NCI-H2029 treated with DMSO at 0.1 percent for 48 hours (cell line): ENCODE results near the gene REV3L.
"Not testable (repeated sequence)": the region's sequence is repeated elsewhere in the genome, so short reads cannot be mapped to it uniquely, and the experiment has no call there.

Source experiments
- DNase-seq: peaks from one replicate; lab custom pipeline; 2025; lab: John Stamatoyannopoulos, UW

Gene REV3L

DNA sequence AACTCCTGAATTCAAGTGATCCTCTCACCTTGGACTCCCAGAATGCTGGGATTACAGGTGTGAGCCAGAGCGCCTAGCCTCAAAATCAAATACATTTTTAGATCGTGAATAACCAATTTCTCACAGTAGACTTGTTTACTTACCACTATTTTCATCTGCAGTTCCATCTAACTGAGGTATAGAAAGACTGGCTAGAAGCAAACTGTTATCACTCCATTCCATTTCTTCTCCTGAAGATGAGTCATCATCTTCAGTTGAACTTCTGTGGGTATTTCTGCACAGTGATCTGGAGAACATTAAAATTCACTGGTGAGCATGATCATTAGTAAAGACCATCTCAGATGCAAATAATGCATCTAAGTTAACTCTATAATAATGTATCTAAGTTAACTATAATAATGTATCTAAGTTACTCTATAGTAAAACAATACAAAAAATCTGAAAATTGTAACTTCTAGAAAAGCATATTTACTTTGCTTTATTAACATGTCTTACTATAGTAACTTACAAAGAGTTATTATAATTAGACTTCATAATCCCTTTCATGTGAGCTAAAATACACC is 105.4 kb downstream of the REV3L start:
- no peak for DNase-seq

DNA sequence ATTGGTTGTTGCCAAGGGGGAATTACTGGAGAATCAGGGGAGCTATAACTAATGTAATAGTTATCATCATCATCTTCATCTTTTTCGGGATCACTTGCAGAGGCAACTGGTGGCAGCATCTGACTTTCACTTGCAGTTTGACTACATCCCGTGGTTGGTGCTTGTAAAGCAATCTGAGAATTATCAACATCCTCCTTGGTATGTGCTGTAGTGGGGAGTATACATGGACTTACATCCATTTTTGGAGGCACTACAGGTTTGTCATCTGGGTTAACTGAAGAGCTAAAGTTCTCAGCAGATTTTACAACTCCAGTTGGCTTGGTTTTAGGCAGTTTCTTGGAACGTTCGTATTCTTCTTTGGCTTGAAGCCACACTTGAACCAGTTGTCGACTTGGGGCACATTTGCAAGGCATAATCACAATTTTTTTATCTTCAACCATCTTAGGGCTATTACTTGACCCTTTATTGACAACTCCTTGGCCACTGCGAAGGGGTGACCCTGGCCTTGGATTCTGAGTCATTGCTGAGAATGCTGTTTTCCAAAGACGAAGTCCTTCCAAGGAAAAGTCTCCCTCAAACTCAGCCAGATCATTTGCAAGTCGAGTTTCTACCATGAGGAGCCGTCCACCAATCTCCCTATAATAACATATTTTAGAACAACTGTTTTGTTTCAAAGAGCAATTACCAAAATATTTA is 115.5 kb downstream of the REV3L start:
- DNase-seq, result no peak

DNA sequence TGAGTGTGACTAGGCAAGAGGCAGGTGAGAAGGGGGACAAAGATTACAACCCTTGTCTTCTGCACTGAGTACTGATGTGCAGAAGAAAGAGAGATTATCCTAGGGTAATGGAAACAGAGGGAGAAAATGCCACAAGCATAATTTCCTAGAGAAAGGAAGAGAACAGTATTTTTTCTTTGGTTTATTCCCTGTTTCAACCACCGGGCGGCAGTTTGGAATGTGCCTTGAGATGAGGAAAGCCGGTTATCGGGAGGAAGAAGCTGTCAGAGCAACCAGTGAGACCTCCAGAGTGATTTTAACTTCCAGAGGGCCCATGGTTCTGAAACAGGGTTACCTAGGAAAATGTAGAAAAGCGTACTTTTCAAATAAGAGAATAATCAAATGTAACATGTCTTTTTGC is 121.4 kb downstream of the REV3L start:
- DNase-seq, result no peak

DNA sequence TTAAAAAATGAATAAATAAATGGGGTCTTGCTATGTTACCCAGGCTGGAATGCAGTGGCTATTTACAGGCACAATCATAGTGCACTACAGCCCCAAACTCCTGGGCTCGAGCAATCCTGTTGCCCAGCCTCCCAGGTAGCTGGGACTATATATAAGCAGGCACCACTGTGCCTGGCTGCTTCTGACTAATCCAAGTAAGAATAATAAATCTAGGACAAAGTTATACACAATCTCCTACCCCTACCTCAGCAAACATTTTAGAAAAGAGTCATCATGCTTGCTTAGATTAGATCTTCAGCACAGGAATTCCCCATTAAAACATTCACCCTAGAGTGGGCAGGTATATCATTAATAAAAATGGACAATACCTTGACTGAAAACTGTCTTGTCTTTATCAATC is 124.6 kb downstream of the REV3L start:
- DNase-seq, result no peak

DNA sequence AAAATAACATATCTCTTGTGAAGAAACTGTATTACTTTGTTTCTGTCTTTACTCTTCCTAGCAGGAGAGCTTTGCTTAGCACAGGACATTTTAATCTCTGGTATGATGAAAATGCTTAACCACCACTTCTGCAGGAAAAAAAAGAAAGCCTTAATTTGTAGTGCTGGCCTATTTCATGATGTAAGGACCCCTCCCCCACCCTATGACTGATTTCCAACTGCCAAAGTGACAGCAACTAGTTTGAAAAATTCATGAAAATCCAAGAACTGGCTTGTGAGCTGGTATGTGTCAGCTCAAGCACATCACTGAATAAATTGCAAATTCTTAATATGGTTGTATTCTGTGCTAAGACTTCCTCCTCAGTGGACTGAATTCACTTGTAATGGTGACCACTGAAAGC is 125.3 kb downstream of the REV3L start:
- no peak for DNase-seq

DNA sequence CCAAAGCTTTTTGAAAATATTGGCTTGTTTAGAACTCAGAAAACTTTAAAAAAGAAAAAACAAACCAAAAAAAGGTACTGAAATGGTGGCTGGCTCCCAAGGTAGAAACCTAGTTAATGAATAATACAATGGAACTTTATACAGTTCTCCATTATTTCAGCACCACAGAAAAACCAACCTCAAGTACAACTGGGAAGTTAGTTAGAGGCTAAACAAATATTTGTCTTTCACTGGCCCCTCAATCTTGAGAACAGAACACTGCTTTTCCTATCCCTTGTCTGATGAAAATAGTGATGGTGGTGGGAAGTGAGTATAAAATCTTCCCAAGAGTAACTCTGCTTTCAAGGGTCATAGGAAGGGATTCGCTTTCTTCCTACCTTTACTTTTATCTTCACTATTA is 126.5 kb downstream of the REV3L start:
- DNase-seq, result no peak

DNA sequence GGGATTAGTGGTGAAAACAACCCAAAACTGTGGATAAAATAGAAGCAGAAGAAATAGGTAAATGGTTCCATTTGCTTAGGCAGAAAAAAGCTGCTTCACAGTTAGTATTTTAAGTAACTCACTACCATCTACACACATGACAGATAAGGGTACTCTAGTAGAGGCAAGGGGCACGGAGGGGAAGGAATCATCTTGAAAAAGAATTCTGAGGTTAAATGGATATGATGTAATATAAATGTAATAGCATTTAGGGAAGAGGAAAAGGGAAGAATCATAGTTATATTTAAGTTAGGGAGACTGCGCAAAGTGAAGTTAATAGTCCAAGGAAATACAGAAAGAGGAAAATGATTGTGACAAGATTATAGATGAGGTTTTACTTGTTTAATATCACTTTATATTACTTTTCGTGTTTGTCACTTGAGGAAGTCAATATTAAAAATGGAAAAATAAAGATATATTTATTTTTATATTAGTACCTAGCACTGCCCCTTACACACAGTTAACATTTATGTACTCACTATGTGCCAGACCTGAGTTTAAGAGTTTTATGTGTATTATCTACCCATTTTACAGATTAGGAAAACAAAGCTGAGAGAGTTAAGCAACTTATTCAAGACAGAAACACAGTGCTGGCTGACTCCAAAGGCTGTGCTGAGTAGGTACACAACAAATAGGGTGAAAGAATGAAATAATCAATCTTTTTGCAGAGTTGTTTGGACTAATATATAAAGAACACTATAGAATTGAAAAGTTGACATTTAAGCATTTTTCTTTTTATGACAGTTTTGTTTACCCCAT is 128.1 kb downstream of the REV3L start:
- no peak for DNase-seq

DNA sequence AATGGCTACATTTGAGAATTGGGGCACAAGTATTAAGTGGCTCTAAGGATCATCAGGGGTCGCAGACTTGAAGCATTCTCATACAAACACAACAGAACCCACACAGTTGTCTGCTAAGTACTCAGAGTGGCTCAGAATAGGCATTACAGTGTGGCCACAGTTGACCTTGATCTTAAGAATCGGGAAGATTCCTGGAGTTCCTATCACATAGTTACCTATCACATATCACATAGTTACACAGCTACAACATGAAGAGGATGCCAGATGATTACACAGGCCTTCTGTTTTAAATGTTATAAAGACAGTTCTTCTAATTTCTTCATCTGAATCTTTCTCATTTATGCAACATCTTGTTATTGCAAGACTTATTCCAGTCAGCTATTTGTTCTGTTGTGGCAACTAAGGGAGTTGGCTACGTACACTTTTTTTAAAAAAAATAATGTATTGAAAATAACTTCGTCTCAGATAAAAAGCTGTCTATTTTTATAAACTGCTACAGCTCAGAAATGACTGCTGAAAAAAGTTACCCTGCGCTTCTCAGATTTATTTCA is 129.0 kb downstream of the REV3L start:
- DNase-seq, result no peak

DNA sequence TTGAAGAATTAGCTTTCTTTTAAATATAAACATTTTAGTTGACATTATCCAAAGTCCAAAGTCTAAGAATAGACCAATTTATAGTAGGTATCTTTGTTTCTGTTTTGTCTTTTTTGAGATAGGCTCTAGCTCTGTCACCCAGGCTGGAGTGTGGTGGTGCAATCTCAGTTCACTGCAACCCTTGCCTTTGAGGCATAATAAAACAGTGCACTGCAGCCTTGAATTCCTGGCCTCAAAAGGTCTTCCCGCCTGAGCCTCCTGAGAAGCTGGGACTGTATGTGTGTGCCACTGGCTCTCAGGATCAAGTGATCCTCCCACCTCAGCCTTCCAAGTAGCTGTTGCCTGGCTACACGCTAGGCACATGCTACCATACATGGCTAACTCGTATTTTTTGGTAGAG is 135.4 kb downstream of the REV3L start:
- no peak for DNase-seq

DNA sequence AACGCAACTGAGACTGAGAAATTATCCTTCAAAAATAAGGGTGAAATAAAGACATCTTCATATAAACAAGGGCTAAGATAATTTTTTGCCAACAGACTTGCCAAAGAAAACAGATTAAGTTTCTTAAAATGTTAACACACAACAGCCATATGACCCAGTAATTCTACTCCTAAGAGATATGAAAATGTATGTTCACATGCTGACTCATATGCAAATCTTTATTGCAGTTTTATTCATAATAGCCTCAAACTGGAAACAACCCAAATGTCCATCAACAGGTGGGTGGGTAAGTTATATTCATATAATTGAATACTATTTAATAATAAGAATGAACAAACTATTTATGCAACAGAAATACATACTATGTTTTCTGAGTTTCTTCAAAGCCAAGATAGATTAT is 140.1 kb downstream of the REV3L start:
- no peak for DNase-seq

DNA sequence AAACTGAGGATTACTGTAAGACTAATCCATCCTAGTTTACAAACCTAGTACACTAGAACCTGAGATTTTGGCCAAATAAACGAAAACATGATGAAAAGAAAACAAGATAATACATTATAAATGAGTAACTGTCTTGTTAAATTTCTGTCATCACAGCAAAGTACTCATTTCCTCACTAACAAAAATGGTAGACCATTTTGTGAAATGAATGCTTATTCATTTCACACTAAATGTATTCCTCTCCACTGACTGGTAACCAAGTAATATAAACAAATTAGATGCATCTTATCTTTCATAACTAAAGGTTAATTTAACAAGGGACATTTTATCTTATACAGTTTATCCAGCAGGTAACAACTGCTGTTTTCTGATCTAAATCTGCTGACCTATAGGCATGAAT is 143.7 kb downstream of the REV3L start:
- no peak for DNase-seq

DNA sequence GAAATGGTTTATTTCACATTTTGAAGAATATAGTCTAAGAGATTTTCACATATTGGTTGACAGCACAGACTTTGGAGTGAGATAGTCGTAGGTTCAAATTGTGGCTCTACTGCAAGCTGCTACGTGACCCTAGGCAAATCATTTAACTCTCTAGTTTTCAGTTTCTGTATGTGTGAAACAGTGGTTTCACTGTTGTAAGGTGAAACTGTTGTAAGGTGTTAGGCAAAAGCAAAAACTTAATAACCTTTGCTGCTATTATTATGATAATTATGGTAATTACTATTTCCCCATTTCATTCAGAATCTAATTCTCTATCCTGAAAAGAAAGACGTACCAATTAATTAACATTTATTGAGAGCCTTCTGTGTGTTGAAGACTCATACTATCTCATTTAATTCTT is 144.2 kb downstream of the REV3L start:
- DNase-seq, result no peak

DNA sequence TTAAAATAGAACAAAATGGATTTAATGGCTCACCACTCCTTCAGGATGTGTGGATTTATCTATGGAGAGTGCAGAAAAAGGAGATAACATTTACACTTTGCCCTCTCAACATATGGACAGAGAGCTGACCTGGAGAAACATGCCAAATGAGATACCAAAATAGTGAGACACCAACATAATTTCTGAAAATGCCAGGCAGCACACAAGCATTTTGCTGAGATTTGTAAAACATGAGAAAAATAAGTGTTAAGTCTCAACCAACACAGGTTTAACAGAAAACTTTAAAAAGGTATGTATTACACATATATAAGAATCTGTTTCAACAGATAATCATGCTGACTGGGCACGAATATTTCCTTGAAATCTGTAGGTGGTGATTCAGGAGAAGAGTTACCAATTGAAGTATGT is 145.2 kb downstream of the REV3L start:
- no peak for DNase-seq

DNA sequence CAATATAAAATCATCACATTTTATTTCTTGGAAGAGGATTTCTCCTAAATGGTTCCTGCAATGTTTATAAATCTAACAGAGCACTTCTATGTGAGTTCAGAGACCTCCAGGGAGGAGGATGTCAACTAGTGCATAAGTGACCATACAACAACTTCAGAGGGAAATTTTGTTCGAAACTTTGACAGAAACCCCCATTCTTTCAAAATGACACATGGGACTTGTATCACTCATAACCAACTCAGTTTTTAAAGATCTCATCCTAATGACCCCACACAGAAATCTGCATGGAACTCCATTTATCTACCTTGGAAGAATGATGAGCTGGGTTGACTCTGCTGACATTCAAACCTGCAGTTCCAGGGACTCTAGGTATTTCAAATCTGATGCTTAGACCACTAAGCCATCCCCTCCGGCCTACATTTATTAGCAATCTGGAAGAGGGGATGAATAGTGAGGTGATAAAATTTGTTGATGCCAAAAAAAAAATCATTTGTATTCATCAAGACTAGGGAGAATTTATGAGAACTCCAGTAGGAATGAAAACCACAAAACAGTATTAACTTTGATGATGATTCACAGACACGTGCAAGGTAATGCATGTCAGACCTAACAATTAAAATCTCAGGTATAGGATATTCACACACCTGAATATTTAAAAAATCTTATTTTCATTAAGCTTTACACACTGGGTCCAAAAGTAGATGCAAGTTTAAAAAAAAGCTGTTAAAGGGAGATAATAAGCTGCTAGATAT is 153.0 kb downstream of the REV3L start:
- DNase-seq, result no peak

DNA sequence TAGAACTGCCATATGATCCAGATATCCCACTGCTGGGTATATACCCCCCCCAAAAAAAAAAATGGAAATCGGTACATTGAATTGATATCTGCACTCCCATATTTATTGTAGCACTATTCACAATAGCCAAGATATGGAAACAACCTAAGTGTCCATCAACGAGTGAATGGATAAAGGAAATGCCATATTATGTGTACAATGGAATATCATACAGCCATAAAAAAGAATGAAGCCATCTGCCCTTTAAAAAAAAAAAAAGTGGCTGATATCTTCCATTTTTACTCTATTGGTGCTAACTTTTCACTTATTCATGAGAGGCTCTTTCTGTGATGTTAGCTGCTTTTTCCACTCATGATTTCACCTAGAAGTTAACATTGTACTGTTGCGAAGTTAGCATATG is 156.5 kb downstream of the REV3L start:
- DNase-seq, result no peak

DNA sequence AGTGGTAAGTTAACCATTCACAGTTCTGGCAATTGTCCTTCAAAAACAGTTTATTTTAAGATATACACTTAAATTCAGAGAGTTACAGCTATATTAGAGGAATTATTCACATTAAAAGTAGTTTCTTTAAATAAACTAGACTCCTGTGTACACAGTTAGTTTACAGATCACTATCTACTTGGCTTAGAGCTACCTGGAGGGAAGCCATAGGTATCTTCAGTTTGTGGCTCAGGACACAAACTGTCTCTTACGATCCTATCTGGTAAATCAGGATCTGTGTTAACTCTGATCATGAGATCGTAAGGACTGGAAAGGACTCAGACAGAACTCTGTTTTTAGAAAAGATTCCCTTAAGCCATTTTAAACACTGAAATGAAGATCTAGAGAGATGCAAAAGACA is 160.9 kb downstream of the REV3L start:
- DNase-seq, result no peak

DNA sequence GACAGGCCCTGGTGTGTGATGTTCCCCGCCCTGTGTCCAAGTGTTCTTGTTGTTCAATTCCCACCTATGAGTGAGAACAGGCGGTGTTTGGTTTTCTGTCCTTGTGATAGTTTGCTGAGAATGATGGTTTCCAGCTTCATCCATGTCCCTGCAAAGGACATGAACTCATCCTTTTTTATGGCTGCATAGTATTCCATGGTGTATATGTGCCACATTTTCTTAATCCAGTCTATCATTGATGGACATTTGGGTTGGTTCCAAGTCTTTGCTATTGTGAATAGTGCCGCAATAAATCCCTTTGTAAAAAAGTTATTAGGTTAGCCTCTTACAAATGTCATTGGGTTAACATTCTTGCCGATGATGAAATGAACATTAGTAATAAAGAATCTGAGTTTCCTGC is 175.1 kb downstream of the REV3L start:
- DNase-seq, result not testable (repeated sequence)

DNA sequence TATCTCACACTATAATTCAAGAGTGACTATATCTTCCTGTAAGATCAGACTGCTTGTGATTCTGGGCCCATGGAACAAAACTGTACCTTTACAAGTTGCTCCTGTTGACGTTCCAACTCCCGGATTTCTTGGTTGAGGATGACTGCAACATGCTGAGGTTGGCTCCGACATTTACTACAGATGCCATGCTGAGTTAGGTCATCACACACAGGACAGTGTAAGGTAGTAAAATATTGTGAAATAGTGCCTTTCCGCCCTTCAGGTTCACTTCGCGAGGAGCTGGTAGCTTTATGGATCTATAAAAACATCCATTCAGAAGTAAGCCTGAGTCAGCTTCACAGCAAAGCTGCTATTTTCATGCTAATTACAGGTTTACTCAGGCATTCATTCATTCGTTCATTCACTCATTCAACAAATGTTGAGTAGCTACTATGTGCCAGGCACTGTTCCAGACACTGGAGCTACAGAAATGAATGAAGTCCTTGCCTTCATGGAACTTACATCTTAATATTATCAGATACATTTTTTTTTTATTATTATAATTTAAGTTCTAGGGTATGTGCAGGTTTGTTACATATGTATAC is 175.7 kb downstream of the REV3L start:
- DNase-seq, result no peak

DNA sequence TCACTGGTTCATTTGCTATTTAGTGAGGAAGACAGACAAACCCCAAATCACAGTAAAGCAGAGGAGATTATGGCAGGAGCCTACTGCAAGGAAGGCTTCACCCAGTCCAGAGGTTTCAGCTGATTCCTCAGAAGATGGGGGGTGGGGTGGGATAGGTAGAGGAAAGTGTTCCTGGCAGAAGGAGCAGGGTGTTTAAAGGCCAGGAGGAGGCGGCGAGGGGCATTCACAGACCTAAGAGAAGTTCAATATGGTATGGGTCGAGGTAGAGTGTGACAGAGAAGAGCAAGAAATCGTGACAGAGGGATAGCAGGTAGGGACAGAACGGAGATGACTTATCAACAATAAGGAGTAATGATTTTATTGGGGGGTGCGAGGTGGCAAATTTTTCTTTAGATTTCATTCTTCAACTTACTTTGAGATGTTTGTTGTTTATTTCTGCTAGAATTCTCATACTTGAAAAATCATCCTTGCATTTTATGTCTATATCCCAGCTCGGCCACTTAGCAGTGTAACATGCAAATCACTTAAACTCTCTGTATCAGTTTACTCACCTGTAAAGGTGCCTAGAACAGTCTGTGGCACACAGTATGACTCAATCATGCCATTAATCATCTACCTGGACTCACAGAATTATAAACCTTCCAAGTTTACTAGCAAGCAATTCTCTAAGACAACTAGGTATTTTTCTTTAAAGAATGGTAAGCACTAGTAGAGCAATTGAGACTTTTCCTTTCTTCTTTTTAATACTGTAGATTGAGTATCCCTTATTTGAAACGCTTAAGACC is 176.7 kb downstream of the REV3L start:
- DNase-seq, result no peak

DNA sequence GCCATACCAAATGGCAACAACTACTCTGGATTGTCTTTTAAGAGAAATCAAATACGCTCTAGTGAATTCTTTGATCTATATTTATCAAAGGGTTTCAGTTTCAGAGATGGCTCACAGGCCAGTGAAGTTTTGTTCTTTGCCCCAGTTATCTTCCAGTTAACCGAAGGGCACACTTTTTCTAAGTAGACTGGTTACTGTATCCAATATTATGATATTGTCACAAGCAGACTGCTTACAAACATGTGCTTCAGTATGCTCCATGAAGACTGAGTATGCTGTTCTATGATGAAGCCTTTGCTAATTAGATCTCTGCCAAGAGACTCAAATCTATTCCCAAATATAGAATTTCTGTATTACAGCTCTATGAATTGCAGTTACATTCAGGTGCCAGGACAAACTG is 181.1 kb downstream of the REV3L start:
- DNase-seq, result no peak
